Progenitor cell of endocrine pancreas (in vitro differentiated cells): ENCODE measurements around the gene ASPHD1. TPM values are rescaled to one million over a fixed set of nuclear protein-coding genes. Genes with fewer than 3 reads are reported as not detected.
A peak's percentile ranks its signal among the peaks of the same experiment; 100 is the strongest.

Experiments used
- DNase-seq: peaks from one replicate; pipeline ENCODE4 v3.0.0; 2021; ENCODE audit warnings: low spot score; ENCODE audit not compliant: unreplicated experiment
- H3K27ac Mint-ChIP-seq: 2 replicates; pipeline ENCODE4 v1.8.0; 2021; ENCODE audit warnings: mild to moderate bottlenecking, moderate library complexity, mixed read lengths
- H3K27me3 Mint-ChIP-seq: 2 replicates; pipeline ENCODE4 v1.8.0; 2021; ENCODE audit warnings: mixed read lengths
- H3K36me3 Mint-ChIP-seq: 2 replicates; pipeline ENCODE4 v1.8.0; 2022; ENCODE audit warnings: mixed read lengths; ENCODE audit not compliant: insufficient read depth
- H3K4me1 Mint-ChIP-seq: 2 replicates; pipeline ENCODE4 v1.8.0; 2021; ENCODE audit warnings: low read depth, mixed read lengths
- H3K4me3 Mint-ChIP-seq: 2 replicates; pipeline ENCODE4 v1.8.0; 2021; ENCODE audit warnings: low read depth, mild to moderate bottlenecking, moderate library complexity, mixed read lengths
- H3K9me3 Mint-ChIP-seq: 2 replicates; pipeline ENCODE4 v1.8.0; 2021; ENCODE audit warnings: low read depth, mixed read lengths
- total RNA-seq: library from RNA; stranded (reverse); gene quantifications from 2 replicates; pipeline ENCODE4 v1.2.1, GENCODE V29; 2021
- TF ChIP-seq, protein P1 (sequence below): fragments of 200-600 bp; sonication (generic); IDR thresholded peaks from one replicate; pipeline ENCODE4 v1.5.0; 2021; ENCODE audit warnings: antibody characterized with exemption, mild to moderate bottlenecking; ENCODE audit not compliant: unreplicated experiment

Gene ASPHD1
- total RNA-seq, 1 donor from 2014 or later: 3.8 TPM

DNA sequence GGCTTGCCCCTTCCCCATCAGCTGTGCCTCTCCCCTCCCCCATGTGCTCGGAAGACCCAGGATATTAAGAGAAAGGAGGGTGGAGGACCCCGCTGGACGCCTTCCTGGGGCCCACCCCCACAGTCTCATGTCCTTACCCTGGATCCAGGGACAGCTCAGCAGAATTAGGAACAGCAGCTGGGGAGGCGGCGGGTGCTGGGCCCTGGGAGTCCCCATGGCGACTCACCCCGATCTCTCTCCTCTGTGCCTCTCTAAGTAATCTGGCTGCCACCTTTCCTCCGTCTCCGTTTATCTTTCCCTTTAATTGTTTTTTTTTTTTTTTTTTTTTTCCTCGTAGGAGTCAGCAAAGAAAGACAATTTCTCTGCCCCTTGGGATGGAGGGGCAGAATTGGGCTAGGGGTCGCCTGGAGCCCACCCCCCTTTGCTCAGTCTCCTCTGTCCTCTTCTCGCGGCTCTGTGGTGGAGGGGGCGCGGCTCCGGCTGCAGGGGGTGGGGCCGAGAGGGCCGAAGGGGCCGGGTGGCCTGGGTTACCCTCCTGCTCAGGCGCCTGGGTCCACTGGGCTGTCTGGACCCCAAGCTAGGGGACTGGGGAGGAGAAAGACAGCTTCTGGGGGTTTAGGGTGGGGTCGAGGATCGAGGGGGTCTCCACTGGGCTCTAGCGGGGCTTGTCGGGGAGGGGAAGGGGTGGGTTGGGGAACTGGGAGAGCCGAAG, 1.3 kb upstream of the ASPHD1 start:
- no peaks in the 10 kb centered on the region for H3K36me3 Mint-ChIP-seq
- H3K4me3 Mint-ChIP-seq: peak overlapping the region; percentile 67
- TF ChIP-seq, protein P1, sequence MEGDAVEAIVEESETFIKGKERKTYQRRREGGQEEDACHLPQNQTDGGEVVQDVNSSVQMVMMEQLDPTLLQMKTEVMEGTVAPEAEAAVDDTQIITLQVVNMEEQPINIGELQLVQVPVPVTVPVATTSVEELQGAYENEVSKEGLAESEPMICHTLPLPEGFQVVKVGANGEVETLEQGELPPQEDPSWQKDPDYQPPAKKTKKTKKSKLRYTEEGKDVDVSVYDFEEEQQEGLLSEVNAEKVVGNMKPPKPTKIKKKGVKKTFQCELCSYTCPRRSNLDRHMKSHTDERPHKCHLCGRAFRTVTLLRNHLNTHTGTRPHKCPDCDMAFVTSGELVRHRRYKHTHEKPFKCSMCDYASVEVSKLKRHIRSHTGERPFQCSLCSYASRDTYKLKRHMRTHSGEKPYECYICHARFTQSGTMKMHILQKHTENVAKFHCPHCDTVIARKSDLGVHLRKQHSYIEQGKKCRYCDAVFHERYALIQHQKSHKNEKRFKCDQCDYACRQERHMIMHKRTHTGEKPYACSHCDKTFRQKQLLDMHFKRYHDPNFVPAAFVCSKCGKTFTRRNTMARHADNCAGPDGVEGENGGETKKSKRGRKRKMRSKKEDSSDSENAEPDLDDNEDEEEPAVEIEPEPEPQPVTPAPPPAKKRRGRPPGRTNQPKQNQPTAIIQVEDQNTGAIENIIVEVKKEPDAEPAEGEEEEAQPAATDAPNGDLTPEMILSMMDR: no peak
- H3K9me3 Mint-ChIP-seq: no peaks in the 10 kb centered on the region
- H3K27ac Mint-ChIP-seq: no peak overlapping the region
- peaks cover 35% of the 10 kb centered on the region for H3K27me3 Mint-ChIP-seq
- H3K4me1 Mint-ChIP-seq: peaks cover 13% of the 10 kb centered on the region
- no peak for DNase-seq

DNA sequence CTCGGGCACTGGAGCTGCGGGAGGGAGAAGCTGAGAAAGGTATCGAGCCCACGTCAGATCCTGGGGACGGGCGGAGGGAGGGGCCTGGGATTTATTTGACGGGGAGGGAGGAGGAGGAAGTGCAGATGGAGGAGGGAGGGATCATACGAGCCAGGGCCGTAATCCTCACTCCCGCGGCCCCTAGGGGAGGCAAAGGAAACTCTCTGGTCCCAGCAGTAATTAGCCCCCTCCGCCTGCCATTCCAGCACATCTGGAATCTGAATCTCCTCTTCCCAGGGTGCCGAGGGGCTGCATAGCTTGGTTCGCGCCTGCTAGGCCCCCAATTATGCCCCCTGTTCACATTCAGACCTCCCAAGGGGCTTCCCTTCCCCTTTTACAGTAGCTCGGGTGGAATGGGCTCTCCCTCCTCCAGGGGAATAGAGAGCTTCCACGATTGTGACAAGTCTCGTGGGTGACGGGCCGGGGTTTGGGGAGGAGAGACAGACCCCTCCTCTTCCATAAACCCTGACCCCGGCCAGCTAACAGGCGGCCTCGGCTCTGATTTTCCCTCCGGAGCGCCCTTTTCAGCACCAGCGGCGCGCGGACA, 679 bp upstream of the ASPHD1 start, which contains the start of gene SEZ6L2:
Gene SEZ6L2, minus strand, starts transcription at position 35 of the 586 bp plus-strand sequence. CDS start 531 bp downstream, outside the sequence.
- H3K4me1 Mint-ChIP-seq: peaks cover 13% of the 10 kb centered on the region

GRCh38 chr16:29900888-29901606, 759 bp downstream of the ASPHD1 start:
- no peaks in the 10 kb centered on the region for H3K36me3 Mint-ChIP-seq
- H3K27me3 Mint-ChIP-seq: peaks cover 35% of the 10 kb centered on the region
- peaks cover 13% of the 10 kb centered on the region for H3K4me1 Mint-ChIP-seq
- DNase-seq: no peak
- H3K4me3 Mint-ChIP-seq: peak overlapping the region; percentile 72
- TF ChIP-seq, protein P1: no peak
- no peaks in the 10 kb centered on the region for H3K9me3 Mint-ChIP-seq
- no peak overlapping the region for H3K27ac Mint-ChIP-seq

More for the DNA sequence above, 679 bp upstream of the ASPHD1 start, which contains the start of gene SEZ6L2:
- no peak within 1 kb of the TSS for H3K27ac Mint-ChIP-seq
- no peak for DNase-seq
- H3K9me3 Mint-ChIP-seq: no peaks in the 10 kb centered on the region
- no peaks in the 10 kb centered on the region for H3K36me3 Mint-ChIP-seq
- H3K4me3 Mint-ChIP-seq: peak within 1 kb of the TSS; percentile 72
- peaks cover 35% of the 10 kb centered on the region for H3K27me3 Mint-ChIP-seq
- TF ChIP-seq, protein P1: peak; percentile 31

DNA sequence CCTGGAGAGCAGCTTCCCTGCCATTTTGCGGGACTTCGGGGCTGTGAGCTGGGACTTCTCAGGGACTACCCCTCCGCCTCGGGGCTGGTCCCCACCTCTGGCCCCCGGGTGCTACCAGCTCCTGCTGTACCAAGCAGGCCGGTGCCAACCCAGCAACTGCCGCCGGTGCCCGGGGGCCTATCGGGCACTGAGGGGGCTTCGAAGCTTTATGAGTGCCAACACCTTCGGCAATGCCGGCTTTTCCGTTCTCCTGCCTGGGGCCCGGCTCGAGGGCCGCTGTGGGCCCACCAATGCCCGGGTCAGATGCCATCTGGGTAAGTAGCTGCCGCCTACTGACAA, 1.3 kb downstream of the ASPHD1 start:
- no peaks in the 10 kb centered on the region for H3K9me3 Mint-ChIP-seq
- peaks cover 35% of the 10 kb centered on the region for H3K27me3 Mint-ChIP-seq
- H3K36me3 Mint-ChIP-seq: no peaks in the 10 kb centered on the region
- TF ChIP-seq, protein P1: no peak
- H3K4me3 Mint-ChIP-seq: peak overlapping the region; percentile 11
- no peak for DNase-seq
- H3K4me1 Mint-ChIP-seq: peaks cover 13% of the 10 kb centered on the region
- H3K27ac Mint-ChIP-seq: no peak overlapping the region

DNA sequence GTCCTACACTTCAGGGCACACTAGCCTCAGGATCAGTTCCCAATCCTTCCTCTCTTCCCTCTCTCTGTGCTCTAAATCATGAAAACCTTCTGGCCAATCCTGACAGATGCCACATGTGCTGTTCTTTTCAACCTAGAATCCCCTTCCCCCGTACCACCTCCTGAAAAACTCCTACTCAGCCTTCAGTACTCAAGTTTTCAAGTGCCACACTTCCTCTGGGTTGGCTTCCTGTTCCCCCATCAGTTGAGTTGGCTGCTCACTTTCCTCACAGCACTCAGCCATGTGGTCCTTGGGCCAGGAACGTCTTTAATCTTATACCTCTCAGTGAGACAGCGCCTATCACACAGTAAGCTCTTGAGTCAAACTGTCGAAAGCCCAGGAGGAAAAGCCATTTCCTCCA, 3.3 kb downstream of the ASPHD1 start:
- no peaks in the 10 kb centered on the region for H3K9me3 Mint-ChIP-seq
- DNase-seq: no peak
- H3K36me3 Mint-ChIP-seq: no peaks in the 10 kb centered on the region
- TF ChIP-seq, protein P1: no peak
- no peak overlapping the region for H3K27ac Mint-ChIP-seq
- H3K27me3 Mint-ChIP-seq: peaks cover 22% of the 10 kb centered on the region
- peaks cover 10% of the 10 kb centered on the region for H3K4me1 Mint-ChIP-seq
- H3K4me3 Mint-ChIP-seq: no peak overlapping the region
